ACC112 (cell line): ENCODE results near the gene TMEM121.
"Not testable (repeated sequence)": the region's sequence is repeated elsewhere in the genome, so short reads cannot be mapped to it uniquely, and the experiment has no call there.

Experiments
- H2AFZ ChIP-seq: fragments of 200-600 bp; sonication (generic); one replicate; pipeline ENCODE4 v1.6.0; 2017; ENCODE audit warnings: antibody characterized with exemption, low read length; ENCODE audit not compliant: unreplicated experiment
- H3K27ac ChIP-seq: fragments of 200-600 bp; sonication (generic); 2 replicates; pipeline ENCODE4 v1.5.1; 2014; ENCODE audit warnings: low read depth, mild to moderate bottlenecking, antibody characterized with exemption, low read length, moderate library complexity
- H3K27me3 ChIP-seq: fragments of 200-600 bp; sonication (generic); 2 replicates; pipeline ENCODE4 v1.6.1; 2014; ENCODE audit warnings: mild to moderate bottlenecking, antibody characterized with exemption, low read length, moderate library complexity, mixed read lengths; ENCODE audit not compliant: insufficient read depth
- H3K36me3 ChIP-seq: fragments of 200-600 bp; sonication (generic); 2 replicates; pipeline ENCODE4 v1.6.1; 2016; ENCODE audit warnings: mild to moderate bottlenecking, antibody characterized with exemption, low read length, moderate library complexity, mixed read lengths; ENCODE audit not compliant: insufficient read depth
- H3K4me1 ChIP-seq: fragments of 200-600 bp; sonication (generic); one replicate; pipeline ENCODE4 v1.6.1; 2016; ENCODE audit warnings: low read length, mixed read lengths; ENCODE audit not compliant: insufficient read depth, unreplicated experiment, control insufficient read depth
- H3K4me3 ChIP-seq: fragments of 200-600 bp; sonication (generic); 2 replicates; pipeline ENCODE4 v1.5.1; 2014; ENCODE audit warnings: mild to moderate bottlenecking, low read depth, low read length
- H3K79me2 ChIP-seq: fragments of 200-600 bp; sonication (generic); one replicate; pipeline ENCODE4 v1.6.0; 2016; ENCODE audit warnings: low read length; ENCODE audit not compliant: control insufficient read depth, unreplicated experiment, insufficient read depth

The TMEM121 gene

GRCh38 chr14:105540811-105541210 lies 14.4 kb downstream of the TMEM121 start:
- Histone ChIP-seq H3K79me2 (no peaks in the 10 kb centered on the region), H3K27ac (no peak overlapping the region), H3K36me3 (no peaks in the 10 kb centered on the region), H3K27me3 (no peaks in the 10 kb centered on the region), H3K4me1 (no peaks in the 10 kb centered on the region), H2AFZ (no peak overlapping the region), H3K4me3 (no peak overlapping the region)

GRCh38 chr14:105541218-105541875 lies 15.0 kb downstream of the TMEM121 start:
- H3K79me2 ChIP-seq: no peaks in the 10 kb centered on the region
- H3K36me3 ChIP-seq: no peaks in the 10 kb centered on the region
- H3K4me1 ChIP-seq: no peaks in the 10 kb centered on the region
- no peak overlapping the region for H3K27ac ChIP-seq
- no peak overlapping the region for H3K4me3 ChIP-seq
- no peaks in the 10 kb centered on the region for H3K27me3 ChIP-seq
- H2AFZ ChIP-seq: no peak overlapping the region

- H3K36me3 ChIP-seq, H3K4me3 ChIP-seq, H3K27ac ChIP-seq, H2AFZ ChIP-seq, H3K79me2 ChIP-seq, H3K4me1 ChIP-seq, H3K27me3 ChIP-seq: not testable (repeated sequence)
These were observed 19.3 kb downstream of the TMEM121 start for GRCh38 chr14:105545676-105546075.

- not testable (repeated sequence) for H3K4me1 ChIP-seq
These were observed 20.0 kb downstream of the TMEM121 start for GRCh38 chr14:105546410-105546809.

GRCh38 chr14:105547072-105547471 lies 20.7 kb downstream of the TMEM121 start:
- H3K79me2 ChIP-seq, H3K36me3 ChIP-seq, H3K4me1 ChIP-seq, H2AFZ ChIP-seq, H3K27ac ChIP-seq, H3K27me3 ChIP-seq, H3K4me3 ChIP-seq: not testable (repeated sequence)

More at GRCh38 chr14:105546410-105546809, 20.0 kb downstream of the TMEM121 start:
- not testable (repeated sequence) for H3K4me3 ChIP-seq, H3K27me3 ChIP-seq, H2AFZ ChIP-seq, H3K79me2 ChIP-seq, H3K36me3 ChIP-seq, H3K27ac ChIP-seq

- no peak overlapping the region for H3K4me3 ChIP-seq
- peaks cover 7% of the 10 kb centered on the region; the same call in 1 of the 2 replicates for H3K27me3 ChIP-seq
- no peaks in the 10 kb centered on the region for H3K4me1 ChIP-seq
- no peak overlapping the region for H2AFZ ChIP-seq
- H3K27ac ChIP-seq: no peak overlapping the region
- no peaks in the 10 kb centered on the region for H3K36me3 ChIP-seq
- H3K79me2 ChIP-seq: no peaks in the 10 kb centered on the region
These were observed 21.4 kb downstream of the TMEM121 start for GRCh38 chr14:105547741-105548169.

- Histone ChIP-seq H3K4me1 (no peaks in the 10 kb centered on the region), H3K4me3 (no peak overlapping the region), H3K79me2 (no peaks in the 10 kb centered on the region), H3K36me3 (no peaks in the 10 kb centered on the region), H3K27me3 (peaks cover 12% of the 10 kb centered on the region), H2AFZ (no peak overlapping the region), H3K27ac (no peak overlapping the region)
These were observed 23.1 kb downstream of the TMEM121 start for GRCh38 chr14:105549481-105549880.

GRCh38 chr14:105554022-105554421 lies 27.6 kb downstream of the TMEM121 start:
- H3K4me1 ChIP-seq: no peaks in the 10 kb centered on the region
- H3K36me3 ChIP-seq: no peaks in the 10 kb centered on the region
- no peak overlapping the region for H3K4me3 ChIP-seq
- no peak overlapping the region for H3K27ac ChIP-seq
- H3K27me3 ChIP-seq: peaks cover 12% of the 10 kb centered on the region
- no peak overlapping the region for H2AFZ ChIP-seq
- H3K79me2 ChIP-seq: no peaks in the 10 kb centered on the region

- H3K27me3 ChIP-seq: peaks cover 12% of the 10 kb centered on the region
- H3K79me2 ChIP-seq: no peaks in the 10 kb centered on the region
- no peaks in the 10 kb centered on the region for H3K4me1 ChIP-seq
- H3K36me3 ChIP-seq: no peaks in the 10 kb centered on the region
- no peak overlapping the region for H3K27ac ChIP-seq
- H2AFZ ChIP-seq: no peak overlapping the region
- no peak overlapping the region for H3K4me3 ChIP-seq
These were observed 28.1 kb downstream of the TMEM121 start for GRCh38 chr14:105554523-105554922.

GRCh38 chr14:105557671-105558070 lies 31.3 kb downstream of the TMEM121 start:
- not testable (repeated sequence) for H3K4me1 ChIP-seq, H3K4me3 ChIP-seq, H3K27me3 ChIP-seq, H2AFZ ChIP-seq, H3K36me3 ChIP-seq, H3K79me2 ChIP-seq, H3K27ac ChIP-seq

GRCh38 chr14:105558449-105559154 lies 32.2 kb downstream of the TMEM121 start:
- H3K27ac ChIP-seq, H3K27me3 ChIP-seq, H3K36me3 ChIP-seq, H3K4me3 ChIP-seq, H2AFZ ChIP-seq, H3K4me1 ChIP-seq, H3K79me2 ChIP-seq: not testable (repeated sequence)
